Hepatocyte (in vitro differentiated cells): ENCODE measurements around the gene UBE2E2. TPM values are rescaled to one million over a fixed set of nuclear protein-coding genes. Genes with fewer than 3 reads are reported as not detected.

Experiments used
- DNase-seq: peaks from one replicate; pipeline ENCODE4 v3.0.0-alpha.2; 2016; ENCODE audit warnings: low spot score
- H2AFZ ChIP-seq: fragments of 200-600 bp; sonication (generic); 2 replicates; pipeline ENCODE4 v1.6.0; 2016; ENCODE audit warnings: antibody characterized with exemption, mild to moderate bottlenecking
- H3K27ac ChIP-seq: fragments of 200-600 bp; sonication (generic); 2 replicates; pipeline ENCODE4 v1.5.1; 2016; ENCODE audit warnings: mild to moderate bottlenecking
- H3K27me3 ChIP-seq: fragments of 200-600 bp; sonication (generic); 2 replicates; pipeline ENCODE4 v1.6.1; 2016
- H3K36me3 ChIP-seq: fragments of 200-600 bp; sonication (generic); replicated peaks from 2 replicates; pipeline ENCODE4 v1.5.1; 2016; ENCODE audit warnings: low read depth; ENCODE audit not compliant: insufficient read depth
- H3K4me1 ChIP-seq: fragments of 200-600 bp; sonication (generic); 2 replicates; pipeline ENCODE4 v1.5.1; 2016; ENCODE audit warnings: mild to moderate bottlenecking, moderate library complexity; ENCODE audit not compliant: insufficient read depth
- H3K4me2 ChIP-seq: fragments of 200-600 bp; sonication (generic); 2 replicates; pipeline ENCODE4 v1.6.0; 2016
- H3K4me3 ChIP-seq: fragments of 200-600 bp; sonication (generic); 2 replicates; pipeline ENCODE4 v1.5.1; 2016; ENCODE audit warnings: mild to moderate bottlenecking
- H3K79me2 ChIP-seq: fragments of 200-600 bp; sonication (generic); 2 replicates; pipeline ENCODE4 v1.6.0; 2017; ENCODE audit warnings: mild to moderate bottlenecking
- H3K9me2 ChIP-seq: fragments of 200-600 bp; sonication (generic); replicated peaks from 2 replicates; pipeline ENCODE4 v1.6.0; 2017; ENCODE audit warnings: mild to moderate bottlenecking; ENCODE audit not compliant: insufficient read depth
- H3K9me3 ChIP-seq: fragments of 200-600 bp; sonication (generic); 2 replicates; pipeline ENCODE4 v1.5.1; 2016; ENCODE audit warnings: low read depth, mild to moderate bottlenecking
- H4K20me1 ChIP-seq: fragments of 200-600 bp; sonication (generic); 2 replicates; pipeline ENCODE4 v1.6.0; 2016; ENCODE audit warnings: mild to moderate bottlenecking; ENCODE audit not compliant: insufficient read depth, poor library complexity, severe bottlenecking
- CTCF ChIP-seq: fragments of 200-600 bp; sonication (generic); IDR thresholded peaks from 2 replicates; pipeline ENCODE4 v1.5.1; 2016; ENCODE audit warnings: antibody characterized with exemption, mild to moderate bottlenecking; ENCODE audit not compliant: poor library complexity
- EZH2 ChIP-seq: fragments of 200-600 bp; sonication (generic); IDR thresholded peaks from 2 replicates; pipeline ENCODE4 v1.6.1; 2016; ENCODE audit warnings: antibody characterized with exemption, mild to moderate bottlenecking, borderline replicate concordance
- EZH2phosphoT487 ChIP-seq: fragments of 200-600 bp; sonication (generic); IDR thresholded peaks from one replicate; pipeline ENCODE4 v1.6.1; 2018; ENCODE audit warnings: antibody characterized with exemption, mild to moderate bottlenecking, low read depth, moderate library complexity; ENCODE audit not compliant: unreplicated experiment, severe bottlenecking
- WGBS: methylation state at CpG from one replicate; pipeline ENCODE4 v1.1.6; 2016; ENCODE audit warnings: low lambda C conversion rate; ENCODE audit errors: missing lambda C conversion rate; 5-methylcytosine and 5-hydroxymethylcytosine counted together
- polyA plus RNA-seq: library from polyadenylated mRNA; unstranded; fragments of >200 nt; fragmentation: Nextera tagmentation; extraction: Ambion mirVana; gene quantifications from 2 replicates; pipeline ENCODE4 v1.2.1, GENCODE V29; 2016
- total RNA-seq: library from RNA; depleted of rRNA; stranded (reverse); fragments of >200 nt; gene quantifications from 2 replicates; pipeline ENCODE4 v1.2.3, GENCODE V29; 2014

The UBE2E2 gene
- total and polyA plus RNA-seq, 2 experiments from 2014 or later: 51.1 to 90.6 TPM

GRCh38 chr3:23244324-23245041 lies 41.4 kb downstream of the UBE2E2 start:
- H3K9me3 ChIP-seq: no peaks in the 10 kb centered on the region
- no peak for TF ChIP-seq EZH2
- H2AFZ ChIP-seq: no peak overlapping the region
- 63% methylated on average over 2 of the region's 2 CpGs for WGBS
- H3K4me2 ChIP-seq: no peak overlapping the region
- no peak for DNase-seq
- no peak overlapping the region for H3K4me3 ChIP-seq
- H3K79me2 ChIP-seq: peaks cover 55% of the 10 kb centered on the region
- H3K27ac ChIP-seq: no peak overlapping the region
- H4K20me1 ChIP-seq: no peaks in the 10 kb centered on the region
- H3K4me1 ChIP-seq: peaks cover 4% of the 10 kb centered on the region
- H3K36me3 ChIP-seq: no peaks in the 10 kb centered on the region
- no peaks in the 10 kb centered on the region for H3K27me3 ChIP-seq
- H3K9me2 ChIP-seq: no peaks in the 10 kb centered on the region

GRCh38 chr3:23246651-23247050 lies 43.5 kb downstream of the UBE2E2 start:
- H3K4me2 ChIP-seq: no peak overlapping the region
- peaks cover 59% of the 10 kb centered on the region for H3K79me2 ChIP-seq
- no peaks in the 10 kb centered on the region for H3K9me2 ChIP-seq
- no peaks in the 10 kb centered on the region for H4K20me1 ChIP-seq
- no peak overlapping the region for H3K27ac ChIP-seq
- H2AFZ ChIP-seq: no peak overlapping the region
- no peak overlapping the region for H3K4me3 ChIP-seq
- no peaks in the 10 kb centered on the region for H3K36me3 ChIP-seq
- 85% methylated on average over 3 of the region's 3 CpGs for WGBS
- no peak for DNase-seq
- H3K4me1 ChIP-seq: peaks cover 4% of the 10 kb centered on the region
- H3K9me3 ChIP-seq: no peaks in the 10 kb centered on the region
- no peak for TF ChIP-seq CTCF
- no peak for TF ChIP-seq EZH2
- no peak for TF ChIP-seq EZH2phosphoT487
- no peaks in the 10 kb centered on the region for H3K27me3 ChIP-seq

GRCh38 chr3:23248594-23249131 lies 45.5 kb downstream of the UBE2E2 start:
- no peaks in the 10 kb centered on the region for H3K9me2 ChIP-seq
- TF ChIP-seq EZH2: no peak
- TF ChIP-seq EZH2phosphoT487: no peak
- no peak for TF ChIP-seq CTCF
- H3K79me2 ChIP-seq: peaks cover 69% of the 10 kb centered on the region
- H3K27ac ChIP-seq: no peak overlapping the region
- H3K36me3 ChIP-seq: no peaks in the 10 kb centered on the region
- H4K20me1 ChIP-seq: no peaks in the 10 kb centered on the region
- DNase-seq: no peak
- H2AFZ ChIP-seq: no peak overlapping the region
- H3K4me1 ChIP-seq: peaks cover 4% of the 10 kb centered on the region
- no peak overlapping the region for H3K4me2 ChIP-seq
- H3K9me3 ChIP-seq: no peaks in the 10 kb centered on the region
- no peak overlapping the region for H3K4me3 ChIP-seq
- no peaks in the 10 kb centered on the region for H3K27me3 ChIP-seq
- WGBS: 95% methylated on average over 6 of the region's 6 CpGs

DNA sequence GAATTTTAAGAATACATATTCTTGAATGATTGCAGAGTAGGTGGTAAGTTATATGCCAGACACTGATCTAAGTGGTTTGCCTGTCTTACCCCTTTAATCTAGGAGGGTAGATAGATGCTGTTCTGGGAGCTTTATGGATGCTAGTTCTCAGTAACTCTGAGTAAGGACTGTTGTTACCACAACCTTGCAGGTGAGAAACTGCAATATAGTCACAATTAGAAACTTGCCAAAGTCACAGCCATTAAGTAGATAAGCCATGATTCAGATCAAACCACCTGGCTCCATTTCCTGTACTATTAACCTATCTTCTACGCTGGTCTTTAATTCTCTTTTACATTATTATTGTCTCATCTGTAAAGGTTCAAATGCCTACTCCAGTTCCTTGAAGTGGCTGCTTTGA lies 46.8 kb downstream of the UBE2E2 start:
- no peaks in the 10 kb centered on the region for H3K9me2 ChIP-seq
- 86% methylated on average over 1 of the region's 1 CpG for WGBS
- H4K20me1 ChIP-seq: no peaks in the 10 kb centered on the region
- no peaks in the 10 kb centered on the region for H3K27me3 ChIP-seq
- H3K4me3 ChIP-seq: no peak overlapping the region
- no peak overlapping the region for H2AFZ ChIP-seq
- H3K36me3 ChIP-seq: no peaks in the 10 kb centered on the region
- peaks cover 67% of the 10 kb centered on the region for H3K79me2 ChIP-seq
- H3K9me3 ChIP-seq: no peaks in the 10 kb centered on the region
- H3K27ac ChIP-seq: no peak overlapping the region
- H3K4me1 ChIP-seq: no peaks in the 10 kb centered on the region
- H3K4me2 ChIP-seq: no peak overlapping the region
- no peak for DNase-seq
- TF ChIP-seq CTCF (no peak), EZH2 (no peak), EZH2phosphoT487 (no peak)
